Measurements from ENCODE around the gene NRXN3.

GRCh38 chr14:78414172-78414571, 244.0 kb downstream of the NRXN3 start:
- TF ChIP-seq REST (IDR thresholded peaks at IDR 0.05; ENCODE audit: insufficient read depth in 1 of 2, low read depth in 2 of 2, low read length in 1 of 2) (no peak), CTCF (IDR thresholded peaks at IDR 0.05) (no peak), POLR2AphosphoS5 (IDR thresholded peaks at IDR 0.05; ENCODE audit: low read depth, low read length) (no peak), SIN3A (IDR thresholded peaks at IDR 0.05; ENCODE audit: borderline replicate concordance, insufficient read depth, low read depth, low read length) (no peak), TCF7L2 (IDR thresholded peaks at IDR 0.05; ENCODE audit: low read depth, low read length) (no peak)

Data from Panc1 (cell line).